Frontal cortex (tissue), 4 donors: ENCODE measurements around the gene AGBL5. TPM values are rescaled to one million over a fixed set of nuclear protein-coding genes. Genes with fewer than 3 reads are reported as not detected.
A peak's percentile ranks its signal among the peaks of the same experiment; 100 is the strongest.

Experiments used
- DNase-seq, 2 donors: peaks; one replicate each; pipeline ENCODE4 v3.0.0; 2012; ENCODE audit warnings: low spot score in 2 of 2
- FAIRE-seq: peaks from 2 replicates; lab custom pipeline; 2012; peaks lifted over from hg19 to GRCh38; lab: Jason Lieb, UNC
- total RNA-seq: library from RNA; depleted of rRNA; stranded (reverse); fragments of >200 nt; gene quantifications from one replicate; pipeline ENCODE4 v1.2.3, GENCODE V29; 2014
- donor health status: control.
- donor health status: control.
- donor health status: control.

AGBL5 gene, protein sequence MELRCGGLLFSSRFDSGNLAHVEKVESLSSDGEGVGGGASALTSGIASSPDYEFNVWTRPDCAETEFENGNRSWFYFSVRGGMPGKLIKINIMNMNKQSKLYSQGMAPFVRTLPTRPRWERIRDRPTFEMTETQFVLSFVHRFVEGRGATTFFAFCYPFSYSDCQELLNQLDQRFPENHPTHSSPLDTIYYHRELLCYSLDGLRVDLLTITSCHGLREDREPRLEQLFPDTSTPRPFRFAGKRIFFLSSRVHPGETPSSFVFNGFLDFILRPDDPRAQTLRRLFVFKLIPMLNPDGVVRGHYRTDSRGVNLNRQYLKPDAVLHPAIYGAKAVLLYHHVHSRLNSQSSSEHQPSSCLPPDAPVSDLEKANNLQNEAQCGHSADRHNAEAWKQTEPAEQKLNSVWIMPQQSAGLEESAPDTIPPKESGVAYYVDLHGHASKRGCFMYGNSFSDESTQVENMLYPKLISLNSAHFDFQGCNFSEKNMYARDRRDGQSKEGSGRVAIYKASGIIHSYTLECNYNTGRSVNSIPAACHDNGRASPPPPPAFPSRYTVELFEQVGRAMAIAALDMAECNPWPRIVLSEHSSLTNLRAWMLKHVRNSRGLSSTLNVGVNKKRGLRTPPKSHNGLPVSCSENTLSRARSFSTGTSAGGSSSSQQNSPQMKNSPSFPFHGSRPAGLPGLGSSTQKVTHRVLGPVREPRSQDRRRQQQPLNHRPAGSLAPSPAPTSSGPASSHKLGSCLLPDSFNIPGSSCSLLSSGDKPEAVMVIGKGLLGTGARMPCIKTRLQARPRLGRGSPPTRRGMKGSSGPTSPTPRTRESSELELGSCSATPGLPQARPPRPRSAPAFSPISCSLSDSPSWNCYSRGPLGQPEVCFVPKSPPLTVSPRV
- total RNA-seq = 13.5 TPM

DNA sequence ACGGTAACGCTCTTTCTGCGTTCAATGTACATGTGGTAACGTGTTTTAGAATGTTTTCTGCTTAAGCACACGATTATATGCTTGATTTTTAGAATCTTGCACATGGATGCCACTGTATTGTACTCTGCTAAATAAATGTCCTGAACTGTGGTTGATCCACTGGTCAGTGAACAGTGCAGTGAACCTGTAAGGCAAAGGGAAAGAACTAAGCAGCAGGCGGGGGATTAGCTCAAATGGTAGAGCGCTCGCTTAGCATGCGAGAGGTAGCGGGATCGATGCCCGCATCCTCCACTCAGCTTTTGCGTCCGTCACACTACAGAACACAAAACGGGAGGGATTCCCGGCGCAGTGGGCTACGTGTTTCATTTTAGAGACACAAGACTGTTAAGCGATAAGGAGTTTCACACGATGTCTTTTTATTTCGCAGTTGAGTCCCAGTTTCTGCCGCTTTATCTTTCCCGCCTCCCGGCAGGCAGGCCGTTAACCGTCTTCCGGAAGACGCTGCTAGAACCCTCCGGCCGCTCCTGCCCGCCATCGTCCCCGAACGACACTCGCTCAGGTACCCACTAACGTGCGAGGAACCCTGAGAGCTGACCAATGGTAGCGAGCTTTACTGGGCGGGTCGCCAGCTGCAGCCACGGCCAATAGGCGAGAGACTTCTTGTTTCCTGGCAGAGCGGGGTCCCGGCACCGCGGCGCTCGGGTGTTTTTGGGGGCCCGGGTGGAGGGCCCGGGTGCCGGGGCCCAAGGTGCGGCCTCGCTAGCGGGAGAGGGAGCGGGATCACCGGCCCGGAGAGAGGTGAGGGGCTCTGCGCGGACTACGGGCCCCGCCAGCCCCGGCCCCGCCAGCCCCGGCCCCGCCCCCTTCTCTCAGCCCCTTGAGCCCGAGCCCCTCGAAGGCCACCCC, at the start of gene AGBL5:
Gene AGBL5, plus strand, starts transcription at position 673 of the 906 bp plus-strand sequence. CDS start 1,291 bp downstream, outside the sequence.
- peak; percentile 93 to 95 for DNase-seq
- FAIRE-seq = no peak

DNA sequence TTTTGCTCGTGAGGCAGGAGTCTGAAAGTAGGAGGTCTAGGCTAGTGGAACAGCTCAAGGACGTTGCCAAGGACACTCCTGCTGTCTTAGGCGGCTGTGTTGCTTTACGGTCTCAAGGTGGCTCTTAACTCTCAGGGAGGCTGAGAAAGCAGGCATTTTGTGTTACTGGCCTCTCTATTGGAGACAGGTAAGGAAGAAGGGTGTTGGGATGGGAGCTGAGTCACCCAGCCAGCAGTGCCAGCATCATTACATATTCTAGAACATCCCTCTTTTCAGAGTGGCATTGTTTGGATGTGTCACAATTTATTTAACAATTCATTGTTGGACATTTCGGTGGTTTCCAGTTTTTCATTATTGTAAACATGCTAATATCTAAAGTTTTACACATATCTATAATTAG, 49.5 kb upstream of the AGBL5 start:
- DNase-seq = no peak
- FAIRE-seq = no peak

DNA sequence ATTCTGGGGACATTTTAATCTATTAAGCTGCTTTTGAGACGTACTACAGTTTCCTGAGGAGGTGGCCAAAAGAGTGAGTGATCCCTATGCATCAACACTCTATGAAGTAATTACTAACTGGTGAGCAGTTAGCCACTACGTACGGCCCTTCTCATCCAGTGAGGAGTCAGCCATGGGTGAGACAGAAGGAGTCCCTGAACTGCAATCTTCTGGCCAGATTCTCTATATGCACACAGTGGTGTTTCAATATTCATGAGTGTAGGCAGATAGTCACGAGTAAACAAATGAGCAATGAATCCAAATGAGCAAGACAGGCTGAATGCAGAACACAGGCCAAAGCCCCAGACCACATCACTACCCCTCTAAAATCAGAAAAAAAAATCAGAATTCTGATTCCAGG, 48.5 kb upstream of the AGBL5 start:
- DNase-seq (no peak), FAIRE-seq (no peak)

DNA sequence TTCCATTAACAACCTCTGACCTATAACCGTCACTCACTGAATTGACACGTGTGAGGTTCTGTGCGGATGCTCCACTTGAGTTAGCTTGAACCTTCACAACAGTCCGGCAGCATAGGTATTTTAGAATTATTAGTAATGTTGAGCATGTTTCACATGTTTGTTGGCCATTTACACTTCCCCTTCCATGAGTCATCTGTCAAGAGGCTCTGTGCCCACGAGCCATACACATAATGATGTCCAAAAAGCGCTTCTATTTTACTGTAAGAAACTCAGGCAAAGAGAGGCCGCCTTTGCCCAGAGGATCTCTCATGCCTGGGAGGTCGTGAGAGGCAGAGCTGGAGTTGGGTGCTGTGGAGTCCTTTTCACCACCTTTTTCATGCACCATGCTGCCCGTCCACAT, 47.6 kb upstream of the AGBL5 start:
- FAIRE-seq = no peak
- DNase-seq = no peak

DNA sequence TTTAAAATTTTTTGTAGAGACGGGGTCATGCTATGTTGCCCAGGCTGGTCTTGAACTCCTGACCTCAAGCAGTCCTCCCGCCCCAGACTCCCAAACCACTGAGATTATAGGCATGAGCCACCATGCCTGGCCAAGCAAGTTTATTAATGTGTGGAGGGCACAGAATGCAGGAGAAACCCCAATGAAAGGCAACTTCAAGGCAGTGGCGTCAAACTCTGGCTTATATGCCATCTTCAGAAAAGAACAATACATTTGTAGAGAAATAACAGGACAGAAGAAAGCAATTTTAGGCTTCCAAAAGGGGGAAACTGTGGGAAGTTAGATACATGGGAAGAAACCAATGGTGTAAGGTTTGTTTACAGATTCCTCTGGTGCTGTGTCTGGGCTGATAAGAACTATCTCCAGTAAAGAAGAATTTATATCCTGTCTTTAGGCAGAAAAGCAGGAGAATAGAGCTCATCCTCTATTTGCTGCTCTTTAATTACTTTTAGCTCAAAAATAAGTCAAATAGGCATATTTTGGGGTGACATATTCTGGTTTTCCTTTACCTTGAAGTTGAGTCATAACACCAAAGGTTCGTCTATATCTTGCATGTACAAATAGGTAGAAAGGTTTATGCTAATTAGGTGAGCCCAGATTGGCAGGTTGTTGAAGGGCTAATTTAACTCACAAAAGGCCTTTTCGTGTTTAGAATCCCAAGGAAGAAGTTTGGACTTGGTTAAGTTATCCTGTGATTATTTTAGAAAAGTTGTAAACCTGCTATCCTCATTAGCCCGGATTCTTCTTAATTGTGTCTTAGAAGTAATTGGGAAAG, 44.7 kb upstream of the AGBL5 start:
- DNase-seq = no peak
- FAIRE-seq = no peak

DNA sequence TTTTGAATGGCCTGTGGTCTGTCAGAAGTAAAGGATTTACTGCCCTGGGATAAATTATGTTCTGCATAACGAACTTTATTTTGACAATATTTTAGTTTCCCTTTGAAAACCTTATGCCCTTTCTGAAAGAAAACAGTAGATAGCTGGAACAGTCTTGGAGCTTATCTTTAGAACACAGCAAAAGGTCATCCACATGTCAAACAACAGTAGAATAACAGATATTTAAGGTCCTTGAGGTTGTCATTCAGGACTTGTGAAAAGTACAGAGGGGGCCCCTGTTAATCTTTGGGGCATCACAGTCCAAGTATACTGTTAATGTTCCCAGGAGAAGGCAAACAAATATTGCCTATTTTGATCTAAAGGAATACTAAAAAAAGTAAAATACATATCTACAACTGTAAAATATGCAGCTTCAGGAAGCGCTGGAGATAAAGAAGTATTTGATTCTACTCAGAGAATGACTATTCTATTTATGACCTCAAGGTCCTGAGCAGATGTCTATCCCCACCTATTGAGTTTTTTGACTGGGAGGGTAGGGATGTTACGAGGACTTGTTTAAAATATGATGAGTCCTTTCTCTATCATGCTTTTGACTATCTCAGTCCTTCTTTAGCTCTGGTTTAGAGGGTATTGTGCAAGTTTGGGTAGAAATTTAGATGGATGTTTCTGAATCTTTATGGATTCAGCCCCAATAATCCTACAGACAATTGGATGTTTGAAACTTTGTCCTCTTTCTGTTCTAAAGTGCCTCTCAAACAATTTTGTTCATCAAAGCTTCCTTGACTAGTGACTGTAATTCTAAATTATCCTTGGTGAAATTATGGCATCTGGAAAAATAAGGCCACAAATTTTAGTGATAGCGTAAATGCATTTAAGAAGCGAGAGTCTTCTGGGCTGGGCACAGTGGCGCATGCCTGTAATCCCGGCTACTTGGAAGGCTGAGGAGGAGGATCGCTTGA, 43.8 kb upstream of the AGBL5 start:
- DNase-seq = no peak
- FAIRE-seq = no peak

DNA sequence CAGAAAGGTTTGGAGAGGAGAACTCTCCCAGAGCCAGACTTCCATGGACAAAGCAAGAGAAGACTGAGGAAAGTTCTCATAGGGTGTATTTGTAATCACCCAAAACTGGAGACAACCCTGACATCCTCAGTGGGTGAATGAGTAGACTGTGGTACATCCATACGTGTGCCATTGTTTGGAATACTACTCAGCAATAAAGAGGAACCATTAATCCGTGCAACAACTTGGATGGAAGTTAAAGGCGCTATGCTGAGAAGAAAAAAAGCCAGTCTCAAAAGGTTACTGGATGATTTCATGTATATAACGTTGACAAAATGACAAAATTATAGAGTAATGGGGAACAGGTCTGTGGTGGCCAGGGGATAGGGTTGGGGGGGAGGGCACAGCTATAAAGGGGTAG, 42.8 kb upstream of the AGBL5 start:
- DNase-seq = no peak
- FAIRE-seq = no peak

DNA sequence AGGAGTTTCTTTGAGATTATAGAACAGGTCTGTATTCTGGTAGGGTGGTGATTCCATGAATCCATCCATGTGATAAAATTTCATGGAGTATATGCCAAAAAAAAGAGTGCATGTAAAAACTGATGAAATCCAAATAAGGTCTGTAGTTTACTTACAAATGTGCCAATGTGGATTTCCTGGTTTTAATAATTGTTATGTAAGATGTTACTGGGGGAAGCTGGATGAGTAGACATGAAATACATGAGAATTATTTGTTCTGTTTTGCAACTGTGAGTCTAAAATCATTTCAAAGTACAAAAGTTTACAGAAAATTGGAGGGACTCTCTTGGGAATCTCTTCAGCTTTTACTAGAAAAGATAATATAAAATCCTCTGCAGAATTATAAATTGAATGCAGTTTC, 42.4 kb upstream of the AGBL5 start:
- no peak for FAIRE-seq
- DNase-seq = no peak

DNA sequence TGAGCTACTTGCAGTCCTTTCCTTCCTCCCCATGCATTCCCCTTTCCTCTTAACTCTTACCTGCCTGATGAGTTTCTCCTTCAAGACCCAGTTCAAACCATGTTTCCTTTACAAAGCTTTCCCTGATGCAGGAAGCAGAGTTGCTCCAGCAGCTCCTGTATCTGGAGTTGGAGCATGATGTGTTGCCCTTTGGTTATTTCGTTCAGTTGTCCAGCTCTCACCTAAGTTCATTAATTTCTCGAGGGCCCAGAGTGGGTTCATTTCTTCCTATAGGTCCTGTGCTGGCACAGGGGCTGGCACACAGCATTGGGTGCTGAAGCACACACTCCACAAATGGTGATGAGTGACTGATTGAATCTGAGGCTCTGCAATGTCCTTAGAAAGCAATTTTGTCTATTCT, 41.8 kb upstream of the AGBL5 start:
- DNase-seq (no peak), FAIRE-seq (no peak)

DNA sequence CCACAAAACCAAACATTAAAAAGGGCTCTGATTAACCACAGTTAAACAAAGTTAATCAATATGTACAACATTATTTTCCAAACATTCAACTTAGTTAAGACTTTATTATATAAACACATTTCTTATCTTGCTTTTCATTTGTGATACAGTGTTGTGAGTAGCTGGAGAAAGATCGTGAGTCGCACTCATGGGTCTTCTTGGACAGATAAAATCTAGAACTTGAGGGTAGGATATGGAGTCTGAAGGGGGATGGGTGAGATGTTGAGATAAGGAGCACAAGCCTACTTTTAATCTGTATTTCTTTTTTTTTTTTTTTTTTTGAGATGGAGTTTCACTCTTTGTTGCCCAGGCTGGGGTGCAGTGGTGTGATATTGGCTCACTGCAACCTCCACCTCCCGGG, 41.3 kb upstream of the AGBL5 start:
- FAIRE-seq (no peak), DNase-seq (no peak)

DNA sequence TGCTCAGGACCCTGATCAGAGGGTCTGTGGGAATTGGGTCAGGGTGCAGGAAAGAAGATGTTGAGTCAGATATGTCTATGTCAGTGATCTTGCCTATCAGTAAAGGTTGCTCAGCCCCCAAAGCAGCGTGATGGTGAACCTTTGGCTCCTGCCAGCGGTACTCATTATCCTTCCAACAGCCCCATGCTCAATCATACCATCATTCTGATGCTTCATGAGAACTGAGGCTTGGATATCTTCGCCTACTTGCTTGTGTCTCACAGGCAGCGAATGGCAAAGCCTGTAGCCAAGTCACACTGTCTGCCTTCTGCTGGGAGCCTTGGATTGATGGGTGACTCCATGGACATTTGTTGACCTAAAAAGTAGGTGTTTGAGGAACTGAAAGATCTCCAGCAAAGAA, 37.7 kb upstream of the AGBL5 start:
- FAIRE-seq (no peak), DNase-seq (no peak)

DNA sequence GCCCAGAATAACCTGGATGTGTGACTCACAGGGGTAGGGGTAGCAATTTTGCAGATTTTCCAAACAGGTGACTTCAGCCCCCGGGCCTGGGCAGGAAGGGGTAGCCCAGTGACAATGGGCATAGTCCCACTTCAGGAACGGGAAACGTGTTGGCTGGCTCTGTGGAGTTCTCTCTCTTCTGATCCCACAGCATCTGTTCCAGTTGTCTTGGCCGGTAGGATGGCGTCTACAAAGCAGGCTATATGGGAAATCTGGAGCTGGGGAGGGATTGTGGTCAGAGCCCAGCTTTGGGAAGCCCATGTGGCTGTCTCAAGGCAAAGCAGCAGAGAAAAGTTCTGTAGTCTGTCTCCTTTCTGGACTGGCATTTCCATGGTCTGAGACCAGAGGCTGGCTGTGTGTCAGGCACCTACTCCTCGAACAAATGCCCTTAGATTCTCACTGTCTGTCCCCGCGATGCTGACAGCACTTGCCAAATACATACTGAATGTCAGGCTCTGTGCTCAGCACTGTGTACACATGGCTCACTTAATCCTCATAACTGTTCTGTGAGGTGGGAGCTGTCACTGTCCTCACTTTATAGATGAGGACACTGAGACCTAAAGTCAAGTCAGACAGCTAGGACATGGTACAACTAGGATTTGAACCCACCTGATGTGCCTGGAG, 36.6 kb upstream of the AGBL5 start:
- FAIRE-seq = no peak
- DNase-seq = peak in 1 of 2 donors; percentile 10

DNA sequence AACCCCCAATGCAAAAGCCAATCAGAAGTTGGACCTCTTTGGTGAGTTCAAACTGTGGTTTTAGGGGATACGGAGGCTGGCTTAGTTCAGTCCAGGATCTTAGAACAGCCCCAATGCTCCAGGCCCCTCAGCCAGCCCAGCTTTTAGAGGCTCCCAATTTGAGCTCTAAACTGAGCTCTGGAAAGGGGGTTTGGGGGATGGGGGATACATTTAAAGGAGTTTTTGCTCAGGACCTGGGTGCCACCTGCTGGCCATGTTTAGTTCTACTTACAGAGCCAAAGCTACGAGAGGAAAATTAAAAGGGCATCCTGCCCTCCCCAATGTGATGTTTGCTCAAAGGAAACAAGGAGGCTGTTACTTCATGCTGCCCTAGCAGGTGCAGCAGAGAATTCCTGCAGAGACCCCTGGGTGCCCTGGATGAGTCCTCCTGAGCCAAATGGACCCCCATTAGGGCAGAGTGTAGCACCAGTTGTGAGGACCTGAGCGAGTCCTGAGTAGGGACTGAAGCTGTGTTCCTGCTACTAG, 34.6 kb upstream of the AGBL5 start:
- FAIRE-seq (no peak), DNase-seq (peak; percentile 50 to 64)

DNA sequence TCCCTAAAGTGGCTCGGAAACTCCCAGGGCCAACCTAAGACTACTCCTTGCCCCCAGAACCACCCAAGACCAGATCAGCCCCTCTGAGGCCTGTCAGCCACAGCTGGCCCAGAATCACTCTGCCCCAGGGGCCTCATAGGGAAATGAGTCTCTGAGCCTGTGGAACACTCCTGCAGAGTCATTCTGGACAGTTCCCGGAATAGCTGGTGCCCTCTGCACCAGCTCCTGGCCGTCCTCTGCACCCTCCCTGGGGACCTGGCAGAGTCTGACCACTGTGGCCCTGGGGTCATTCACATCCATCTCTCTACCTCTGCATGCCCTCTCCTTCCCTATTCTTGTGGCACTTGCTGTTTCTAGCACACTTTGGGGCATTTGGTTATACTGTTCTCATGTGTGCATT, 33.3 kb upstream of the AGBL5 start:
- no peak for FAIRE-seq

DNA sequence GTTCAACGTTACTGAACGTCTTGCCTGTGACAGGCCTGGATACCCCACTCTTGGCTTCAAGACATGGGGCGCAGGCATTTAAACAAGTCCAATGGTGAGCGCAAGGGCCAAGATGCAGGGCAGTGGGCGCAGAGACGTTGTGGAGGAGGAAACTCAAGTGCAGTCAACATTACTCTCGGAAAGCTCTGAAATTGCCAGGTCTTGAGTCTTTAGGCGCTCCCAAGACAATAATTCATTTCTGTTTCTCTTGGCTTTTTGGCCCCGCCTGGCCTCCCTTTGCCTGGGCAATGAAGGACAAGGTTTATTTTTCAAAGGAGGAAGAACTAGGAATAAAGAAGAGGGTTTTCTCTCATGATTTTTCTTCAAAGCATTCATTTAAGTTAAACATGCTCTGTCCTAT, 32.0 kb upstream of the AGBL5 start:
- peak in 1 of 2 donors; percentile 4 for DNase-seq
- no peak for FAIRE-seq

More for the DNA sequence above, 33.3 kb upstream of the AGBL5 start:
- no peak for DNase-seq

DNA sequence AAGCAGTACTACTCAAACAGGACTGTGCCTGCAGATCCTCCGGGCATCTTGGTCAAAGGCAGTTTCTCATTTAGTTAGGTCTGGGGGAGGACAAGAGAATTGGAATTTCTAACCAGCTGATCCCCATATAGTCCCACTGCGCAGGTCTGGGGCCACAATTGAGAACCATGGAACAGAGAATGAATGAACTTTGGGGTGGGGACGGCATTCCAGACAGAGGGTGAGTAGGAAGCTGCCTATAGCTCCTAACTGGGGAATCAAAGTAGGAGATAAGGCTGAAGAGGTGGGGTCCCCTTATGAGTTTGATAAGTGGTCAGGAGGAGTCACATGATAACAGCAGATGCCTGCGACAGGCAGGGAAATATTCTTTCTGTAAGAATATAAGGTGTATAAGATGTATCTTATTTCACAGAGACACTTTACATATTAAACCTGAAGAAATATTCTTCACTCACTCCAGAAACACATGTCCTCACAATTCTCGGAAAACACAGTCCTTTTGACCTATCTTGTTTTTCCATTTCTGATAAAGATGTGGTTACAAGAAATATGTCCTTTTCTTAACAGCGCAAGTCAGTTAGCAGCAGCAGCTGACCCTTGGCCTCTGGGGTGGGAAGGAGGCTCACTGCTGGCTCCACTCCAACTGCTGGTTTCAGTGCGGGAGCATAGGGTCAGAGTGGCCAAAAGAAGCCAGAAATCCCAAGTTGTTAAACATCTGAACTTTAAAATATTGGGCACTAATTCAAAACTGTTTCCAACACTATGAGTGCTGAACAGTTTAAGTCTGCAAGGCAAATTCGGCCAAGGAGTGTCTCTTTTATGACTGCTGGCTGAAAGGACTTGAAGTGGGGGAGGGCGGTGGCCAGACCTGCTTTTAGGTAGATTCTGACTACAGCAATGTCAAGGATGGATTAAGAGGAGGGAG, 31.3 kb upstream of the AGBL5 start:
- DNase-seq (peak in 1 of 2 donors; percentile 2), FAIRE-seq (no peak)
